C1 segment of cervical spinal cord (tissue), 14 donors: ENCODE measurements around the gene AHRR.
"Not testable (repeated sequence)": the region's sequence is repeated elsewhere in the genome, so short reads cannot be mapped to it uniquely, and the experiment has no call there.

Experiments used
- DNase-seq, 14 donors: peaks; one replicate each; lab custom pipeline; 2025; lab: John Stamatoyannopoulos, UW

AHRR gene

GRCh38 chr5:474232-474839, 152.8 kb downstream of the AHRR start:
- DNase-seq, result not testable (repeated sequence)

DNA sequence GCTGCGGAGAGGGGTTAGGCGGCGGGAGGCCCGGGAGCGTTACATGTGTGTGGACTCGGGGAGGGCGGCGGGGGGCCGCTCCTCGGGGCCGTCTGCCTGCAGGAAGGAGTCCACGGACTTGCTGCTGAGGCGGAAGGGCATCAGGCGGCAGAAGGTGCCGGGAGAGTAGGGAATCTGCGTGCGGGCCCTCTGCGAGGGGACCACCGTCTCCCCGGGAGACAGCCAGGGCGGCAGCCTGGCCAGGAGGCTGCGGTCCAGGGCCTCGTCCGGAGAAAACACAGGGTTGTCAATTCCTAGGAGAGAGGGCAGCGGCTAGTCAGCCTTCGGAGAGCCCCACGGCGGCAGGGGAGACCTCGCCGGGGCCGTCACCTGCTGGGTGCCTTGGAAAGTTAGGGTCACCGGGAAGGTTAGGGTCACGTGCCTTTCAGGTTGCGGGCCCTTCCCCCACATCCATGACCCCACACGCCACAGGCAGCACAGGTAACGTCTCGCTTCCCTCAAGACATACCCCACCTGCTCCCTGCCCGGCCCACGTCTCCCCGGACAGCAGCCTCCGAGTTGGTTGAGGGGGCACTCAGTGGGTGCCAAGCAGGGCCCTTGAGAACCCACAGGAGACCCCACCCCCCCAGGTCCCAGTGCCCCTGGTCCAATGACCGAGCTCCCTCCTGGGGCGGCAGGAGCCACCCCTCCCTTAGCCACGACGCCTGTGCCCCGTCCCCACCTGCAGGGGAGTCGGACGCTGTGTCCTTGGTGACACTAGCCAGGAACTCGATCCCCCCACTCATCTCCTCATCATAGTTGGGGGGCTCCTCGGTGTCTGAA, 153.5 kb downstream of the AHRR start:
- DNase-seq, result no peak

DNA sequence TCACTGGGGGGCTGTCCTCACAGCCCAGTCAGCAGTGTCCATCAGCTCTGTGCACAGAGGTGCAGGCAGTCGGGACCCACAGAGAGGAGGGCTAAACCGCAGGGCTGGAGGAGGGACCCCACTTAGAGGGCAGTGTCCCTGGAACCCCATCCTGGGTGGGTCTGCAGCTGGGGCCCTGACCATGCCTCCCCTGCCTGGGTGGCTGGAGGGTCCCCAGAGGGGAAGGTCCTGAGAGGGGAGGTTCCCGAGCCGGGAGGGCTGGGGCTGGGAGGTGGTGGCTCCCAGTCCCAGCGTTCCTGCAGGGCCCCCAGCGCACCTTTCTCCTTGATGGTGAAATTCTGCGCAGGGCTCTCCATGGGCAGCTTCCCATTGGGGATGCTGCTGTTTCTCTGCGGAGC, 154.2 kb downstream of the AHRR start:
- DNase-seq, result no peak

- DNase-seq, result no peak
These were observed 154.7 kb downstream of the AHRR start for GRCh38 chr5:476102-476813.

GRCh38 chr5:476814-477175, 155.3 kb downstream of the AHRR start:
- no peak for DNase-seq

- DNase-seq, result no peak
These were observed 155.7 kb downstream of the AHRR start for GRCh38 chr5:477247-477646.

DNA sequence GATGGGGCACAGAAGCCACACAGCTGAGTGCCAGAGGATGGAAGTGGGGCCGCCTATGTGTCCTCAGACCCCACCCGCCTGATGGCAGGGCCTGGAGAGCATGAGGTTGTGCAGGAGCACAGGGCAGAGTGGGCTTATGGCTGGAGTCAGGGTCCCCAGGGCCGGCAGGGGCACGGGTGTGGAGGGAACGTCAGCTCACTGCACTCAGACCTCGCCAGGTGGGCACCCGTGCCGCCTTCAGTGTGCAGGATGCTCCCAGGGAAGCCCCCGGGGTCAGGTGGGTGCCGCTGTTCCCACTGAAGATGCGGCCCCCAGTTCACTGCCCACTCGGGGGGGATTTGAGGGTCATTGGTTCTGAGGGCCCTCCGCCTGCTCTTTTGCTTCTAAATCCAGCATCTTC, 156.4 kb downstream of the AHRR start:
- DNase-seq, result no peak

- DNase-seq, result no peak
These were observed 157.0 kb downstream of the AHRR start for GRCh38 chr5:478369-478981.

DNA sequence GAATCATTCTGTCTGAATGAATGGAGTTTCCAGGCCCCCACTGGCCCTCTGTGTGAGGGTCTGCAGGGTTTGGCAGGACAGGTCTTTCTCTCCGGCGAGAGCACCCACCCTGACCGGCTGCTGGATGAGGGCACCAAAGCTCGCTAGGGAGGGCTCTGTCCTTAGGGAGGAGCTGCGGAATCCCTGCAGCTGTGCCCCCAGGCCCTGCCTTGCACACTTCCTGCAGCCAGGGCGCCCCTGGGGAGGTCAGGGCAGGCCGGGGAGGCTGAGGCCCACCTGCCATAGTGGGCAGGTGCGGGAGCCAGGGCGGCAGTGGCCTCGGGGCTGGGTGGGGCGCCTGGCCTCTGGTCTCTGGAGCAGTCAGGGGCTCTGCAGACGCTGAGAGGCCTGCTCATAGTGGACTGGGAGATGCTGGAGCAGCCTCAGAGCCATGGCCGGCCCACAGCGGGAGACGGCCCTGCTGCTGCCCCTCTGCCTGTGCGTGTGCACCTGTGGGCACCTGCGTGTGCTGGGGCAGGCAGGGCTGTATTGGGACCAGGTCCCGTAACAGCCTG, 157.5 kb downstream of the AHRR start:
- DNase-seq, result no peak

DNA sequence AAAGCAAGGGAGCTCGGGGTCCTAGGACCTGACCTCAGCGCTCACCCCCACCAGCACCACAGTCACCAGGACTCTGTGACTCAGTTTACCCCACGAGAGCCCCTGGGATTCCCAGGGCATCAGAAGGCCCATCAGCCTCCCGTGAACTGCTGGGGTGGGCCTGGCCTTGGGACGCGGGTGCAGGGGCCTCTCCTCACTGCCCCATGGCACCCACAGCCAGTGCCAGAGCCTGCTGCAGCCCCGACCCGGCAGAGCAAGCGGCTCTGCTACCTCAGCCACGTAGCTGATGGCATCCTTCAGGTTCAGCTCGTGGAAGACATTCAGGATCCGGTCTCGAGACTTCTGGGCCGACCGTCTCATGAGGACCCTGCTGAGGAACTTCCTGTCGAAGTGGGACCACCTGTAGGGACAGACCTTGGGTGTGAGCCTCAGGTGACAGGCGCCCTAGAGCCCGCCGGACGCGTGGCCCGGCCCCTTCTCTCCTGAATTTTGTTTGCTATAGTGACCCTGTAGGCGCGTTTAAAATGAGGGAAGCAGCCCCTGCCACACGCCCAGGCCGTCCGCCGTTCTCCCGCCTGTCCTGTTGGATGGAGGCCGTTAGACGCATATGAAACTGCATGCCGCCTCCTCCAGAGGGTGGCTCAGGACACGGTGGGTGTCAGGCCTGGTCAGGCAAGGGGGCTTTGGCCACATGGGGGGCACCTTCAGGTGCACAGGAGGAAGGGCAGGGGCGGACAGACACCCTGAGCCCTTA, 158.2 kb downstream of the AHRR start:
- no peak for DNase-seq

- no peak for DNase-seq
These were observed 159.8 kb downstream of the AHRR start for GRCh38 chr5:481347-481746.

- DNase-seq, result no peak
These were observed 160.5 kb downstream of the AHRR start for GRCh38 chr5:482021-482420.

GRCh38 chr5:482506-482905, 161.0 kb downstream of the AHRR start:
- DNase-seq, result no peak

- no peak for DNase-seq
These were observed 161.5 kb downstream of the AHRR start for GRCh38 chr5:483011-483410.

GRCh38 chr5:483434-484140, 162.1 kb downstream of the AHRR start:
- no peak for DNase-seq

DNA sequence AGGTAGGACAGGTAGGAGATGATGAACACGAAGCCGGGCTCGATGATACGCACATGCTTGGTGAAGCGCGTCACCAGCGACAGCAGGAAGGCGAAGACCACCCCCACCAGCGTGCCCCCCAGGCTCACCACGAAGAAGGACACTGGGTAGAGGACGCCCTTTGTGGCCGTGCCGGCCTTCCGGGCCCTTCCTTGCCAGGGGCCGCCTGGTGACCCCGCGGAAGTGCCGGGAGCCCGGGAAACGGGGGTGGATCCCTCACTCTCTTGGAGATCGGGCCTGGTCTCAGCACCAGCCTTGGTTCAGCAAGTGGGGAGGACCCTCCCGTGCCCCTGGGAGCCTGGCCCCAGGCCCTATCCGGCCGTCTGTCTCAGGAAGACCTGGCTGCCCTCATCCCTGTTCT, 163.0 kb downstream of the AHRR start:
- DNase-seq, result no peak

- DNase-seq, result no peak
These were observed 163.8 kb downstream of the AHRR start for GRCh38 chr5:485113-485945.

GRCh38 chr5:485946-486491, 164.5 kb downstream of the AHRR start:
- DNase-seq, result no peak

- not testable (repeated sequence) for DNase-seq
These were observed 165.1 kb downstream of the AHRR start for GRCh38 chr5:486597-486996.
